Prostate gland (tissue), 2 donors: ENCODE data around the gene ZMYND12. TPM values are rescaled to one million over a fixed set of nuclear protein-coding genes. Genes with fewer than 3 reads are reported as not detected.

Experiments
- DNase-seq: peaks from one replicate; pipeline ENCODE4 v3.0.0-alpha.2; 2019; ENCODE audit warnings: low spot score
- H3K27ac ChIP-seq, 2 donors: fragments of 200-600 bp; sonication (generic); 2 replicates each; pipeline ENCODE4 v1.5.1; 2017 to 2019
- H3K27me3 ChIP-seq: fragments of 200-600 bp; sonication (generic); replicated peaks from 2 replicates; pipeline ENCODE4 v1.5.1; 2019; ENCODE audit not compliant: insufficient read depth
- H3K36me3 ChIP-seq, 2 donors: fragments of 200-600 bp; sonication (generic); 1 replicate in 1 of 2; 2 replicates in 1 of 2; pipeline versions ENCODE4 v1.5.1 to v1.8.1; 2017 to 2019
- H3K4me1 ChIP-seq: fragments of 200-600 bp; sonication (generic); replicated peaks from 2 replicates; pipeline ENCODE4 v1.5.1; 2019
- H3K4me3 ChIP-seq, 2 donors: fragments of 200-600 bp; sonication (generic); 2 replicates each; pipeline ENCODE4 v1.5.1; 2017 to 2019
- H3K9me3 ChIP-seq: fragments of 200-600 bp; sonication (generic); 2 replicates; pipeline ENCODE4 v1.5.1; 2017
- CTCF ChIP-seq, 4 experiments: fragments of 200-600 bp in 2 of 4; fragments of 450-650 bp in 2 of 4; sonication (generic) in 2 of 4; IDR thresholded peaks; 1 replicate in 3 of 4; 2 replicates in 1 of 4; pipeline ENCODE4 v1.5.1; 2016 to 2019; ENCODE audit warnings: antibody characterized with exemption in 4 of 4, mild to moderate bottlenecking in 2 of 4, moderate library complexity in 2 of 4
- POLR2A ChIP-seq: fragments of 450-650 bp; IDR thresholded peaks from one replicate; pipeline ENCODE4 v1.6.1; 2016; ENCODE audit warnings: antibody characterized with exemption, mild to moderate bottlenecking
- POLR2AphosphoS5 ChIP-seq: sonication (generic); formaldehyde crosslinking; IDR thresholded peaks from one replicate; pipeline ENCODE4 v1.6.1; 2017; ENCODE audit warnings: antibody characterized with exemption
- WGBS: methylation state at CpG from one replicate; pipeline ENCODE4 v1.1.5; 2018; 5-methylcytosine and 5-hydroxymethylcytosine counted together
- intact Hi-C: fragments of 100-400 bp; cut with DNase I; formaldehyde crosslinking; loops from one replicate; pipeline ENCODE4 v1.14.2; 2022
- total RNA-seq, 2 donors: library from RNA; depleted of rRNA; stranded (reverse); fragments of >200 nt; gene quantifications; one replicate each; pipeline ENCODE4 v1.1.0, GENCODE V29; 2016

The ZMYND12 gene
- total RNA-seq, 2 donors from 2014 or later = 2.0 to 12.7 TPM

DNA sequence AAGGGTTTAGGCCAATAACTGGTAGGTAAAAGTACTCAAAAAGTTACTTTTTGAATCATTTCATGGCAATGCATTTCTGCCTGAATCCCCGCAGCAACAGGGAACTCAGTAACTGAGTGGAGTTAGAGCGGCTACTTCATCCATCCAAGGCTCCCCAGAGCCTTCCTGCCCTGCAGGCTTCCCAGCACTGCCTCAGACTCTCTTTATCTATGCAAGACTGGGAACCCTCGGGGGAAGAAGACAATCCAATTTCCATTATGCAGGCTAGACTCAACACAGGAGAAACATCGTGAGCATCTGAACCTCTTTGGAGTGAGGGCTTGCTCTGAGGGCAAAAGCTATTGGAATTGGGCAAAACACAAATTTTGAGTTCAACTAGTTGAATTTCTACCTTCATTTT lies 23.1 kb downstream of the ZMYND12 start:
- no peaks in the 10 kb centered on the region for H3K4me1 ChIP-seq
- H3K4me3 ChIP-seq = no peak overlapping the region
- no peaks in the 10 kb centered on the region for H3K9me3 ChIP-seq
- WGBS = 88% methylated on average over 4 of the region's 4 CpGs
- H3K27ac ChIP-seq = no peak overlapping the region
- DNase-seq = no peak
- no peaks in the 10 kb centered on the region for H3K27me3 ChIP-seq
- intact Hi-C loops = no loop called here
- no peaks in the 10 kb centered on the region for H3K36me3 ChIP-seq
- TF ChIP-seq POLR2AphosphoS5 (no peak), POLR2A (no peak), CTCF (IDR thresholded peaks at IDR 0.05) (no peak)

DNA sequence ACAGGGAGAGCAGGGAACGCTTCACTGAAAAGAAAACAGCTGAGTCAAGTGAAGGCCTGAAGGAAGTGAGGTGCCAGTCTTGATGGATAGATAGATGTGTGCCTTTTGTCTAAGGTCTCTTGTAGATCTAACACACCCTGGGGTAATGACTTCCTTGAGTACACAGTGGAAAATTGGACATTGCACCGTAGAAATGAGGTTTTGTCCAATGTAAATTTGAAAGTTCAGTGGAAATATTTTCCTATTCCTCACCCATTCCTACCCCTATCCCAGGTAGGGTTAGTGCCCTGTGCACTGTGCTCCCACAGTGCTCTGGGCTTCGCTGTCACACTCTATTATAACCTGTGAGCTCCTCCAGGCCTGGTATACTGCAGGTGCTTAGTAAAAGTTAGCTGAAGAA lies 24.3 kb downstream of the ZMYND12 start:
- TF ChIP-seq POLR2A (no peak), POLR2AphosphoS5 (no peak), CTCF (IDR thresholded peaks at IDR 0.05) (no peak)
- H3K36me3 ChIP-seq = no peaks in the 10 kb centered on the region
- WGBS = 74% methylated on average over 3 of the region's 3 CpGs
- no peaks in the 10 kb centered on the region for H3K27me3 ChIP-seq
- H3K4me3 ChIP-seq = no peak overlapping the region
- no peaks in the 10 kb centered on the region for H3K9me3 ChIP-seq
- H3K27ac ChIP-seq = no peak overlapping the region
- DNase-seq = no peak
- intact Hi-C loops = no loop called here
- no peaks in the 10 kb centered on the region for H3K4me1 ChIP-seq

- no peaks in the 10 kb centered on the region for H3K36me3 ChIP-seq
- TF ChIP-seq POLR2AphosphoS5 (no peak), CTCF (IDR thresholded peaks at IDR 0.05) (no peak), POLR2A (no peak)
- H3K4me3 ChIP-seq = no peak overlapping the region
- no peaks in the 10 kb centered on the region for H3K27me3 ChIP-seq
- DNase-seq = no peak
- H3K9me3 ChIP-seq = no peaks in the 10 kb centered on the region
- H3K4me1 ChIP-seq = no peaks in the 10 kb centered on the region
- intact Hi-C loops = no loop called here
- H3K27ac ChIP-seq = no peak overlapping the region
- 88% methylated on average over 3 of the region's 3 CpGs for WGBS
Measured at GRCh38 chr1:42430286-42431135, 25.3 kb downstream of the ZMYND12 start.

- Histone ChIP-seq H3K4me3 (no peak overlapping the region), H3K36me3 (no peaks in the 10 kb centered on the region), H3K27ac (no peak overlapping the region), H3K27me3 (no peaks in the 10 kb centered on the region), H3K9me3 (no peaks in the 10 kb centered on the region), H3K4me1 (no peaks in the 10 kb centered on the region)
- no peak for DNase-seq
- intact Hi-C loops = no loop called here
- TF ChIP-seq POLR2AphosphoS5 (no peak), CTCF (IDR thresholded peaks at IDR 0.05) (no peak), POLR2A (no peak)
- 64% methylated on average over 1 of the region's 1 CpG for WGBS
Measured at GRCh38 chr1:42429603-42430002, 26.2 kb downstream of the ZMYND12 start.

- no peaks in the 10 kb centered on the region for H3K36me3 ChIP-seq
- 83% methylated on average over 4 of the region's 4 CpGs for WGBS
- H3K27ac ChIP-seq = no peak overlapping the region
- H3K9me3 ChIP-seq = no peaks in the 10 kb centered on the region
- H3K4me1 ChIP-seq = no peaks in the 10 kb centered on the region
- no peak for DNase-seq
- no peaks in the 10 kb centered on the region for H3K27me3 ChIP-seq
- no peak for TF ChIP-seq POLR2AphosphoS5
- no peak for TF ChIP-seq POLR2A
- no peak for TF ChIP-seq CTCF (IDR thresholded peaks at IDR 0.05)
- H3K4me3 ChIP-seq = no peak overlapping the region
- intact Hi-C loops = no loop called here
Measured at GRCh38 chr1:42427240-42427639, 28.6 kb downstream of the ZMYND12 start.
